Endodermal cell (in vitro differentiated cells): ENCODE results near the gene SLC2A10. TPM values are rescaled to one million over a fixed set of nuclear protein-coding genes. Genes with fewer than 3 reads are reported as not detected.

Source experiments
- DNase-seq: peaks from one replicate; pipeline ENCODE4 v3.0.0-alpha.2; 2017
- H3K27ac ChIP-seq: 2 replicates; pipeline ENCODE4 v1.5.1; 2013; ENCODE audit warnings: mild to moderate bottlenecking, low read depth, low read length, moderate library complexity
- H3K27me3 ChIP-seq: 2 replicates; pipeline ENCODE4 v1.6.1; 2013; ENCODE audit warnings: mild to moderate bottlenecking, low read length, moderate library complexity; ENCODE audit not compliant: insufficient read depth, control insufficient read depth, poor library complexity, severe bottlenecking
- H3K36me3 ChIP-seq: 2 replicates; pipeline ENCODE4 v1.7.0; 2013; ENCODE audit warnings: mild to moderate bottlenecking, low read length, moderate library complexity; ENCODE audit not compliant: control insufficient read depth, insufficient read depth
- H3K4me1 ChIP-seq: one replicate; pipeline ENCODE4 v1.7.0; 2013; ENCODE audit warnings: low read length; ENCODE audit not compliant: control insufficient read depth, insufficient read depth
- H3K4me3 ChIP-seq: 2 replicates; pipeline ENCODE4 v1.5.1; 2013; ENCODE audit warnings: mild to moderate bottlenecking, low read length, moderate library complexity
- H3K9ac ChIP-seq: 2 replicates; pipeline ENCODE4 v1.6.1; 2013; ENCODE audit warnings: mild to moderate bottlenecking, low read length, moderate library complexity; ENCODE audit not compliant: poor library complexity, severe bottlenecking; ENCODE audit errors: extremely low read depth
- H3K9me3 ChIP-seq: 2 replicates; pipeline ENCODE4 v1.6.1; 2013; ENCODE audit warnings: mild to moderate bottlenecking, low read length, moderate library complexity; ENCODE audit not compliant: control insufficient read depth
- H3K27ac Mint-ChIP-seq: 2 replicates; pipeline ENCODE4 v1.8.0; 2020; ENCODE audit warnings: mixed read lengths
- H3K27me3 Mint-ChIP-seq: 2 replicates; pipeline ENCODE4 v1.8.0; 2021; ENCODE audit warnings: mild to moderate bottlenecking, mixed read lengths; ENCODE audit not compliant: insufficient read depth
- H3K36me3 Mint-ChIP-seq: 2 replicates; pipeline ENCODE4 v1.8.0; 2020; ENCODE audit warnings: low read depth, mixed read lengths
- H3K4me1 Mint-ChIP-seq: 2 replicates; pipeline ENCODE4 v1.8.0; 2020; ENCODE audit warnings: mixed read lengths
- H3K4me3 Mint-ChIP-seq: 2 replicates; pipeline ENCODE4 v1.8.0; 2020; ENCODE audit warnings: mild to moderate bottlenecking, moderate library complexity, mixed read lengths
- H3K9me3 Mint-ChIP-seq: 2 replicates; pipeline ENCODE4 v1.8.0; 2020; ENCODE audit warnings: mild to moderate bottlenecking, mixed read lengths
- WGBS, 2 experiments: methylation state at CpG; one replicate each; pipeline versions ENCODE4 v1.1.5 to v1.1.7; 2013; ENCODE audit warnings: missing lambda C conversion rate in 2 of 2, mixed read lengths in 1 of 2; ENCODE audit not compliant: insufficient coverage in 1 of 2, insufficient read length in 1 of 2; 5-methylcytosine and 5-hydroxymethylcytosine counted together
- total RNA-seq, 2 donors: library from RNA; stranded (reverse); fragmentation: NEBNext Ultra II Directional in 1 of 2; extraction: Animal tissue kit (Norgen Biotek cat#: 25700) in 1 of 2; gene quantifications; 2 replicates in 1 of 2; 3 replicates in 1 of 2; pipeline ENCODE4 v1.2.1, GENCODE V29; 2021
- TF ChIP-seq, protein P1 (sequence below): fragments of 200-600 bp; sonication (generic); conservative IDR thresholded peaks from 2 replicates; pipeline ENCODE4 v1.5.0; 2021; ENCODE audit warnings: antibody characterized with exemption, mild to moderate bottlenecking

The SLC2A10 gene
- total RNA-seq, 2 donors from 2014 or later, result 12.4 to 19.6 TPM

DNA sequence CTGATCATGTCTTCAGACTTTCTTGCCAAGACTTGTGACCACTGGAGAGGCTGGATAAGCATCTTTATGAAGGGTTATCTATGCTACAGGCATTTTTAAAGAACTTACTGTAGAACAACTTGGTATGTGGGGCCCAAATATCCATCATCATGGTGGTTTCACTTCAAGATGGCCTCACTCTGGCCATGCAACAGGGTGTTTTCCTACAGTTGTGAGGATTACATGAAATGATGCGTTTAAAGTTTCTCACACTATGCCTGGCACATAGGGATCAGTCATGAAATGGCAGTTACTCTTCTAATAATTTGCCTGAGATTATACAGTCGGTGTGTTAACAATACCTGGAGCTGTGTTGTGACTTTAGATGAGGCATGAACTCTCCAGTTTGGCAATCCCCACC, 13.0 kb downstream of the SLC2A10 start:
- no peak for DNase-seq
- Mint-ChIP-seq H3K36me3 (peaks cover 22% of the 10 kb centered on the region), H3K4me3 (no peak overlapping the region), H3K4me1 (no peaks in the 10 kb centered on the region), H3K27ac (no peak overlapping the region), H3K27me3 (no peaks in the 10 kb centered on the region), H3K9me3 (peaks cover 6% of the 10 kb centered on the region)
- H3K27me3 ChIP-seq, result no peaks in the 10 kb centered on the region
- no peak overlapping the region for H3K27ac ChIP-seq
- WGBS, 2 experiments, result 93 to 96% methylated on average over 2 of the region's 2 CpGs
- no peak overlapping the region for H3K9ac ChIP-seq
- H3K36me3 ChIP-seq, result no peaks in the 10 kb centered on the region
- TF ChIP-seq, protein P1, sequence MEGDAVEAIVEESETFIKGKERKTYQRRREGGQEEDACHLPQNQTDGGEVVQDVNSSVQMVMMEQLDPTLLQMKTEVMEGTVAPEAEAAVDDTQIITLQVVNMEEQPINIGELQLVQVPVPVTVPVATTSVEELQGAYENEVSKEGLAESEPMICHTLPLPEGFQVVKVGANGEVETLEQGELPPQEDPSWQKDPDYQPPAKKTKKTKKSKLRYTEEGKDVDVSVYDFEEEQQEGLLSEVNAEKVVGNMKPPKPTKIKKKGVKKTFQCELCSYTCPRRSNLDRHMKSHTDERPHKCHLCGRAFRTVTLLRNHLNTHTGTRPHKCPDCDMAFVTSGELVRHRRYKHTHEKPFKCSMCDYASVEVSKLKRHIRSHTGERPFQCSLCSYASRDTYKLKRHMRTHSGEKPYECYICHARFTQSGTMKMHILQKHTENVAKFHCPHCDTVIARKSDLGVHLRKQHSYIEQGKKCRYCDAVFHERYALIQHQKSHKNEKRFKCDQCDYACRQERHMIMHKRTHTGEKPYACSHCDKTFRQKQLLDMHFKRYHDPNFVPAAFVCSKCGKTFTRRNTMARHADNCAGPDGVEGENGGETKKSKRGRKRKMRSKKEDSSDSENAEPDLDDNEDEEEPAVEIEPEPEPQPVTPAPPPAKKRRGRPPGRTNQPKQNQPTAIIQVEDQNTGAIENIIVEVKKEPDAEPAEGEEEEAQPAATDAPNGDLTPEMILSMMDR, result no peak
- H3K4me3 ChIP-seq, result no peak overlapping the region
- H3K4me1 ChIP-seq, result no peaks in the 10 kb centered on the region
- peaks cover 23% of the 10 kb centered on the region for H3K9me3 ChIP-seq

DNA sequence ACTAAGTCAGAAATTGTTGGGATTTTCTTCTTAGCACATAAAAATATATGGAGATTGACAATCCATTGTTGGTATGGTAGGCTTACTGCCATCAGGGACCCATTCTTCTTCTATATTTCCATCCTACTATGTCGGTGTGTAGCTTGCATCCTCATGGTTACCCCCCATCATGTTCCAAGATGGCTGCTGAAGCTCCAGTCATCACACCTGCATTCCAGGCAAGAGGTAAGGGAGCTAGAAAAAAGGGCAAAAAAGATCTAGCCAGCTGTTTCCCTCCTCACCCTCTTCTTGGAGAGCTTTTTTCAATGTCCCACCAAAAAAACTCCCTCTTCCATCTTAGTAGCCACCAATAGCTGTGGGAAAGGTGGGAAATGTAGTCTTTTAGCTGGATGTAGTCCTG, 13.6 kb downstream of the SLC2A10 start:
- Histone ChIP-seq H3K36me3 (no peaks in the 10 kb centered on the region), H3K9ac (no peak overlapping the region), H3K4me1 (no peaks in the 10 kb centered on the region), H3K9me3 (peaks cover 23% of the 10 kb centered on the region), H3K27ac (no peak overlapping the region), H3K4me3 (no peak overlapping the region), H3K27me3 (no peaks in the 10 kb centered on the region)
- Mint-ChIP-seq H3K36me3 (peaks cover 20% of the 10 kb centered on the region), H3K27me3 (no peaks in the 10 kb centered on the region), H3K4me1 (no peaks in the 10 kb centered on the region), H3K4me3 (no peak overlapping the region), H3K9me3 (peaks cover 6% of the 10 kb centered on the region), H3K27ac (no peak overlapping the region)
- DNase-seq, result no peak
- TF ChIP-seq, protein P1, result no peak
- WGBS, 2 experiments, result 92% methylated on average over 1 of the region's 1 CpG; no CpG with 5 or more reads in 1 of the 2 experiments

DNA sequence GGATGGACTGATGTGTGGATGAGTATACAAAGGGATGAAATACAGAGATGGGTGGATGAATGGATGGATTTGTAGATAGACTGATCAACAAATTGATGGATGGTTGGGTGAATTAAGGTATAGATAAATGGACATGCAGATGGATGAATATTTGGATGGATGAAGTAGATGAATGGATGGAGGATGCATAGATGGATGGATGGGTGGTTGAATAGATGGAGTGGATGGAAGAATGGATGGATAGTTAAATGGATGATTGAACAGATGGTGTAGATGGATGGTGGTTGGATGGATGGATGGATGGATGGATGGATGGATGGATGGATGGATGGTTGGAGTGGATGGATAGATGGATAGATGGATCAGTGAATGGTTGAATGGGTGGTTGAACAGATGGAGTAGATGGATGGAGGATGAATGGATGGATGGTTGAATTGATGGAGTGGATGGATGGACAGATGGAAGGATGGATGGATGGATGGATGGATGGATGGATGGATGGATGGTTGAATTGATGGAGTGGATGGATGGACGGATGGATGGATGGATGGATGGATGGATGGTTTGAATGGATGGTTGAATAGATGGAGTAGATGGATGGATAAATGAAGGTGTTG, 15.0 kb downstream of the SLC2A10 start:
- DNase-seq, result no peak
- H3K4me1 ChIP-seq, result no peaks in the 10 kb centered on the region
- H3K4me3 Mint-ChIP-seq, result no peak overlapping the region
- H3K27ac Mint-ChIP-seq, result no peak overlapping the region
- no peak overlapping the region for H3K27ac ChIP-seq
- H3K36me3 ChIP-seq, result no peaks in the 10 kb centered on the region
- TF ChIP-seq, protein P1, result no peak
- H3K27me3 Mint-ChIP-seq, result no peaks in the 10 kb centered on the region
- H3K9me3 Mint-ChIP-seq, result peaks cover 6% of the 10 kb centered on the region
- H3K36me3 Mint-ChIP-seq, result peaks cover 25% of the 10 kb centered on the region
- H3K4me1 Mint-ChIP-seq, result no peaks in the 10 kb centered on the region
- no peaks in the 10 kb centered on the region for H3K27me3 ChIP-seq
- H3K9ac ChIP-seq, result no peak overlapping the region
- 25 to 45% methylated on average over 1 of the region's 1 CpG for WGBS, 2 experiments
- no peak overlapping the region for H3K4me3 ChIP-seq
- peaks cover 23% of the 10 kb centered on the region for H3K9me3 ChIP-seq
